Osteoblast (primary cell): ENCODE data around the gene SHOC2. TPM values are rescaled to one million over a fixed set of nuclear protein-coding genes. Genes with fewer than 3 reads are reported as not detected.

Experiments used
- DNase-seq: peaks from one replicate; pipeline ENCODE4 v3.0.0; 2011; ENCODE audit warnings: low spot score, mixed read lengths; ENCODE audit not compliant: insufficient read length; ENCODE audit errors: missing footprints
- H2AFZ ChIP-seq: 2 replicates; pipeline ENCODE4 v1.6.0; 2011; ENCODE audit warnings: mild to moderate bottlenecking, low read length
- H3K27ac ChIP-seq: 2 replicates; pipeline ENCODE4 v1.5.1; 2011; ENCODE audit warnings: mild to moderate bottlenecking, low read depth, low read length, moderate library complexity
- H3K27me3 ChIP-seq: 2 replicates; pipeline ENCODE4 v1.6.0; 2012; ENCODE audit warnings: mild to moderate bottlenecking, control low read depth, inconsistent platforms, low read length, moderate library complexity; ENCODE audit not compliant: insufficient read depth
- H3K36me3 ChIP-seq: 2 replicates; pipeline ENCODE4 v1.5.1; 2011; ENCODE audit warnings: mild to moderate bottlenecking, low read length, control low read depth, moderate library complexity; ENCODE audit not compliant: insufficient read depth
- H3K4me1 ChIP-seq: 2 replicates; pipeline ENCODE4 v1.5.1; 2011; ENCODE audit warnings: mild to moderate bottlenecking, low read length, control low read depth, moderate library complexity; ENCODE audit not compliant: insufficient read depth
- H3K4me2 ChIP-seq: 2 replicates; pipeline ENCODE4 v1.6.0; 2011; ENCODE audit warnings: mild to moderate bottlenecking, low read length; ENCODE audit not compliant: insufficient read depth
- H3K4me3 ChIP-seq: fragments of 200-600 bp; sonication (generic); 3 replicates; pipeline ENCODE4 v1.5.1; 2012; ENCODE audit warnings: mild to moderate bottlenecking, low read length, inconsistent platforms; ENCODE audit not compliant: insufficient read depth
- H3K79me2 ChIP-seq: 2 replicates; pipeline ENCODE4 v1.6.0; 2012; ENCODE audit warnings: mild to moderate bottlenecking, low read length, control low read depth, inconsistent platforms; ENCODE audit not compliant: insufficient read depth
- H3K9me3 ChIP-seq: 2 replicates; pipeline ENCODE4 v1.5.1; 2011; ENCODE audit warnings: low read depth, low read length, control low read depth
- H4K20me1 ChIP-seq: 2 replicates; pipeline ENCODE4 v1.6.0; 2012; ENCODE audit warnings: mild to moderate bottlenecking, low read length, control low read depth; ENCODE audit not compliant: insufficient read depth
- total RNA-seq: library from RNA; depleted of rRNA; stranded (reverse); fragments of >200 nt; gene quantifications from 2 replicates; pipeline ENCODE4 v1.2.3, GENCODE V29; 2012
- TF ChIP-seq, protein P1 (sequence below): IDR thresholded peaks from 2 replicates; pipeline ENCODE4 v1.5.1; 2011; ENCODE audit warnings: mild to moderate bottlenecking, low read depth, low read length, moderate library complexity; ENCODE audit errors: extremely low read depth

Gene SHOC2
- total RNA-seq, 1 donor, result 73.8 TPM

- DNase-seq, result no peak
- H3K4me3 ChIP-seq, result no peak overlapping the region
- H2AFZ ChIP-seq, result no peak overlapping the region
- H3K36me3 ChIP-seq, result peaks cover 18% of the 10 kb centered on the region
- H3K4me1 ChIP-seq, result no peaks in the 10 kb centered on the region
- no peaks in the 10 kb centered on the region for H4K20me1 ChIP-seq
- no peaks in the 10 kb centered on the region for H3K27me3 ChIP-seq
- peaks cover 2% of the 10 kb centered on the region for H3K79me2 ChIP-seq
- H3K4me2 ChIP-seq, result no peak overlapping the region
- TF ChIP-seq, protein P1, sequence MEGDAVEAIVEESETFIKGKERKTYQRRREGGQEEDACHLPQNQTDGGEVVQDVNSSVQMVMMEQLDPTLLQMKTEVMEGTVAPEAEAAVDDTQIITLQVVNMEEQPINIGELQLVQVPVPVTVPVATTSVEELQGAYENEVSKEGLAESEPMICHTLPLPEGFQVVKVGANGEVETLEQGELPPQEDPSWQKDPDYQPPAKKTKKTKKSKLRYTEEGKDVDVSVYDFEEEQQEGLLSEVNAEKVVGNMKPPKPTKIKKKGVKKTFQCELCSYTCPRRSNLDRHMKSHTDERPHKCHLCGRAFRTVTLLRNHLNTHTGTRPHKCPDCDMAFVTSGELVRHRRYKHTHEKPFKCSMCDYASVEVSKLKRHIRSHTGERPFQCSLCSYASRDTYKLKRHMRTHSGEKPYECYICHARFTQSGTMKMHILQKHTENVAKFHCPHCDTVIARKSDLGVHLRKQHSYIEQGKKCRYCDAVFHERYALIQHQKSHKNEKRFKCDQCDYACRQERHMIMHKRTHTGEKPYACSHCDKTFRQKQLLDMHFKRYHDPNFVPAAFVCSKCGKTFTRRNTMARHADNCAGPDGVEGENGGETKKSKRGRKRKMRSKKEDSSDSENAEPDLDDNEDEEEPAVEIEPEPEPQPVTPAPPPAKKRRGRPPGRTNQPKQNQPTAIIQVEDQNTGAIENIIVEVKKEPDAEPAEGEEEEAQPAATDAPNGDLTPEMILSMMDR, result no peak
- no peak overlapping the region for H3K27ac ChIP-seq
- no peaks in the 10 kb centered on the region for H3K9me3 ChIP-seq
Observed at GRCh38 chr10:111004016-111004415, 84.6 kb downstream of the SHOC2 start.

DNA sequence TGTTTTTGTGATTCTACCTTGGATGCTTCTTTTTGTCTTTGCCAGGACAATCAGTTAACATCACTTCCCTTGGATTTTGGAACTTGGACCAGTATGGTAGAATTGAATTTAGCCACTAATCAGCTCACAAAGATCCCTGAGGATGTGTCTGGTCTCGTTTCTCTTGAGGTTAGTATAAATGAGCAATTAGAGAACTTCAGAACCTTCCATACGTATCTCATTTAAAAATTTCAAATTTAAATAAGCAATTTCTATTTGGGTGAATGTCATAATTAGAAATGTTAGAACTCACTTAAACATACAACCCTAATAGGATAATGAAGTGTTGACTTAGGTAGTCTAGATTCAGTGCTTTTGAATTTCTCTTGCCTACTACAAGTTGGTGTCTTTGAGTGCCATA, 88.1 kb downstream of the SHOC2 start:
- H2AFZ ChIP-seq, result no peak overlapping the region
- no peaks in the 10 kb centered on the region for H4K20me1 ChIP-seq
- no peak overlapping the region for H3K4me2 ChIP-seq
- no peak overlapping the region for H3K27ac ChIP-seq
- no peak for DNase-seq
- H3K27me3 ChIP-seq, result no peaks in the 10 kb centered on the region
- no peaks in the 10 kb centered on the region for H3K9me3 ChIP-seq
- no peaks in the 10 kb centered on the region for H3K4me1 ChIP-seq
- H3K4me3 ChIP-seq, result no peak overlapping the region
- no peaks in the 10 kb centered on the region for H3K79me2 ChIP-seq
- TF ChIP-seq, protein P1, result no peak
- H3K36me3 ChIP-seq, result peaks cover 17% of the 10 kb centered on the region

- Histone ChIP-seq H3K79me2 (no peaks in the 10 kb centered on the region), H3K4me3 (no peak overlapping the region), H3K4me1 (no peaks in the 10 kb centered on the region), H2AFZ (no peak overlapping the region), H3K36me3 (peaks cover 8% of the 10 kb centered on the region), H3K4me2 (no peak overlapping the region), H3K9me3 (no peaks in the 10 kb centered on the region), H4K20me1 (no peaks in the 10 kb centered on the region), H3K27ac (no peak overlapping the region), H3K27me3 (no peaks in the 10 kb centered on the region)
- TF ChIP-seq, protein P1, result no peak
- DNase-seq, result no peak
Observed at GRCh38 chr10:111015181-111015580, 95.8 kb downstream of the SHOC2 start.

DNA sequence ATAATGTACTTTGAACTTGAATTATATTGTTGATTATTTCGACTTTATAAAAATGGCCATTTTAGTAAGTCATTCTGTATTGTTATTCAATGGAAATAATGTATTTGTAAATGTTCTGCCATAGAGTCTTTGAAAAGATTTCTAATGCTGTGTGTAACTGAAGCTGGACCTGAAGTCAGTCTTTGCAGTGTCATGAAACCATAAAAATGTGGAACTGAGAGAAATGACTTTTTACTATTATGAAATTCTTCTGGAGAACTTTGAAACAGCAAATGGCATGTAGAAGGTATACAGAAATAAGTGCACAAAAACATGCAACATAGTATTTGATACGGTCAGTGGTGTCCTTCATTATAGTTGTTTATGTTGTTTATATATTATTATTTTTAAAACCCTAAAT, 97.7 kb downstream of the SHOC2 start:
- no peak overlapping the region for H2AFZ ChIP-seq
- TF ChIP-seq, protein P1, result no peak
- no peak overlapping the region for H3K4me3 ChIP-seq
- H3K4me1 ChIP-seq, result no peaks in the 10 kb centered on the region
- H3K79me2 ChIP-seq, result no peaks in the 10 kb centered on the region
- no peak overlapping the region for H3K4me2 ChIP-seq
- no peaks in the 10 kb centered on the region for H4K20me1 ChIP-seq
- H3K27me3 ChIP-seq, result no peaks in the 10 kb centered on the region
- no peak for DNase-seq
- peaks cover under 1% of the 10 kb centered on the region for H3K36me3 ChIP-seq
- no peaks in the 10 kb centered on the region for H3K9me3 ChIP-seq
- H3K27ac ChIP-seq, result no peak overlapping the region
